Heart right ventricle (tissue), 16 donors: ENCODE measurements around the gene MVB12B. TPM values are rescaled to one million over a fixed set of nuclear protein-coding genes. Genes with fewer than 3 reads are reported as not detected.

Experiments used
- ATAC-seq, 8 donors: fragments of 200-7000 bp; cut with Tn5 transposase; one replicate each; pipeline ENCODE4 v1.9.1; 2020; ENCODE audit warnings: mild to moderate bottlenecking in 8 of 8, moderate library complexity in 8 of 8, moderate number of reproducible peaks in 1 of 8
- DNase-seq, 2 donors: peaks; one replicate each; pipeline ENCODE4 v3.0.0-alpha.2; 2020
- H3K27ac ChIP-seq, 10 donors: fragments of 200-600 bp; sonication (generic) in 2 of 10; one replicate each; pipeline versions ENCODE4 v1.5.0 to v1.8.0; 2020 to 2022; ENCODE audit warnings: mild to moderate bottlenecking in 3 of 10
- H3K27me3 ChIP-seq, 7 donors: fragments of 200-600 bp; one replicate each; pipeline ENCODE4 v1.8.0; 2021 to 2022; ENCODE audit warnings: mild to moderate bottlenecking in 2 of 7
- H3K36me3 ChIP-seq, 9 donors: fragments of 200-600 bp; sonication (generic) in 1 of 9; one replicate each; pipeline versions ENCODE4 v1.5.0 to v1.8.0; 2020 to 2022; ENCODE audit warnings: mild to moderate bottlenecking in 2 of 9
- H3K4me1 ChIP-seq, 9 donors: fragments of 200-600 bp; sonication (generic) in 1 of 9; one replicate each; pipeline versions ENCODE4 v1.5.0 to v1.8.0; 2020 to 2022; ENCODE audit warnings: mild to moderate bottlenecking in 4 of 9
- H3K4me3 ChIP-seq, 10 donors: fragments of 200-600 bp; sonication (generic) in 2 of 10; one replicate each; pipeline versions ENCODE4 v1.5.0 to v1.8.0; 2020 to 2022; ENCODE audit warnings: mild to moderate bottlenecking in 7 of 10, moderate library complexity in 2 of 10
- H3K9me3 ChIP-seq, 11 donors: fragments of 200-600 bp in 10 of 11; sonication (generic) in 2 of 11; one replicate each; pipeline versions ENCODE4 v1.5.0 to v1.8.0; 2013 to 2022; ENCODE audit warnings: mild to moderate bottlenecking in 2 of 11, control low read depth in 1 of 11, moderate library complexity in 1 of 11
- WGBS, 2 donors: extraction: QIAGEN DNeasy Blood & Tissue Kit; methylation state at CpG; one replicate each; pipeline ENCODE4 v1.1.7; 2013; ENCODE audit warnings: inconsistent platforms in 1 of 2; 5-methylcytosine and 5-hydroxymethylcytosine counted together
- intact Hi-C, 10 donors: fragments of 100-400 bp; cut with DNase I; formaldehyde crosslinking; loops; one replicate each; pipeline versions ENCODE4 v1.11.1 to v1.14.2; 2022
- polyA plus RNA-seq, 2 donors: library from polyadenylated mRNA; stranded (reverse); fragments of 200-250 nt; gene quantifications; one replicate each; pipeline ENCODE4 v1.2.3, GENCODE V29; 2013
- total RNA-seq, 10 donors: library from RNA; stranded (reverse); fragmentation: NEBNext Ultra II Directional in 3 of 10; extraction: Animal tissue kit (Norgen Biotek cat#: 25700) in 3 of 10; gene quantifications; one replicate each; pipeline versions ENCODE4 v1.2.1 to v1.2.4, GENCODE V29; 2021 to 2023
- TF ChIP-seq, protein P1 (sequence below), 9 donors: fragments of 200-600 bp; sonication (generic) in 2 of 9; IDR thresholded peaks; one replicate each; pipeline versions ENCODE4 v1.5.0 to v1.8.0; 2021 to 2022; ENCODE audit warnings: antibody characterized with exemption in 9 of 9, mild to moderate bottlenecking in 5 of 9, moderate library complexity in 1 of 9
- donor health status: Arrhythmogenic right ventricular cardiomyopathy.
- donor health status: ischemic (EF 13 %, LVEDD 7.1; RV severe dilation, severe dysfunction).
- donor health status: healthy with polysubstance abuse.
- donor health status: DM: no; HTN: yes; CAD: no.
- donor health status: DM: no; HTN: no; CAD: no.
- donor health status: ischemic (EF 25% LVEDD 6.9; RV normal size, moderate dysfunction).
- donor health status: ischemic (EF 25% LVEDD 5.7; RV mildly dilated, moderate dysfunction).
- donor health status: healthy.
- donor health status: DM: yes; HTN: yes; CAD: no.
- donor health status: Ischemic cardiomyopathy.
- donor health status: ischemic (EF 35%, LVEDD 5.7; RV mildly dilated, moderate dysfunction).
- donor health status: nonischemic (EF 11% LVEDD 7.7; RV severe dilation, severe dysfunction).
- donor health status: DM: yes; HTN: yes; CAD: no.
- donor health status: PGD.
- donor health status: ischemic (EF 29% LVEDD 5.4; RV normal size, mild dysfunction).
- donor health status: nonischemic (EF 23%, LVEDD 6.1; RV moderate dilation, normal function).

The MVB12B gene
- total and polyA plus RNA-seq, 12 donors = 2.8 to 16.5 (median 10.6) TPM

DNA sequence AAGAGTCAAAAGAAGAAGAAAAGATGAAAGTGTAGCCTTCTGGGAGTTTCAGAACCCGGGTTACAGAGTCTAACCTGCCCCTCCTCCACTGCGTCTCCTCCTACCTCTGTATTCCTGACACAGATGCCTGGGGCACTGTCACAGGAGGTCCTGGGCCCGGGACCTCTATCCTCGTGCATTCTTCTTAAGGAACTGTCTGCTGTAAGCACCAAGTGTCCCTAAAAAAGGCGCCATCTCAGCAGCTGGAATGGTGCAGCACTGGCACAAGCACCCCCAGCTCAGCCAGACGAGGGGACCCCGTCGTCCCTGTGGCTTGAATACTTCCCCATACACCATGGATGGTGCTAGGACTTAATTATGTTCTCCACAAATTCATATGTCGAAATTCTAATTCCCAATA lies 35.8 kb upstream of the MVB12B start:
- peaks cover 0 to 14% (median 0%) of the 10 kb centered on the region in 11 donors for H3K9me3 ChIP-seq
- H3K27ac ChIP-seq = no peak overlapping the region
- ATAC-seq = no peak
- TF ChIP-seq, protein P1, sequence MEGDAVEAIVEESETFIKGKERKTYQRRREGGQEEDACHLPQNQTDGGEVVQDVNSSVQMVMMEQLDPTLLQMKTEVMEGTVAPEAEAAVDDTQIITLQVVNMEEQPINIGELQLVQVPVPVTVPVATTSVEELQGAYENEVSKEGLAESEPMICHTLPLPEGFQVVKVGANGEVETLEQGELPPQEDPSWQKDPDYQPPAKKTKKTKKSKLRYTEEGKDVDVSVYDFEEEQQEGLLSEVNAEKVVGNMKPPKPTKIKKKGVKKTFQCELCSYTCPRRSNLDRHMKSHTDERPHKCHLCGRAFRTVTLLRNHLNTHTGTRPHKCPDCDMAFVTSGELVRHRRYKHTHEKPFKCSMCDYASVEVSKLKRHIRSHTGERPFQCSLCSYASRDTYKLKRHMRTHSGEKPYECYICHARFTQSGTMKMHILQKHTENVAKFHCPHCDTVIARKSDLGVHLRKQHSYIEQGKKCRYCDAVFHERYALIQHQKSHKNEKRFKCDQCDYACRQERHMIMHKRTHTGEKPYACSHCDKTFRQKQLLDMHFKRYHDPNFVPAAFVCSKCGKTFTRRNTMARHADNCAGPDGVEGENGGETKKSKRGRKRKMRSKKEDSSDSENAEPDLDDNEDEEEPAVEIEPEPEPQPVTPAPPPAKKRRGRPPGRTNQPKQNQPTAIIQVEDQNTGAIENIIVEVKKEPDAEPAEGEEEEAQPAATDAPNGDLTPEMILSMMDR (IDR thresholded peaks at IDR 0.05) = no peak
- WGBS, 2 donors = 75% methylated on average over 9 of the region's 9 CpGs
- no peaks in the 10 kb centered on the region for H3K4me1 ChIP-seq
- intact Hi-C loops = loop anchor here in 2 of 10 donors (5.0 to 10.0 kb wide), 2 partner anchors 179 to 274 kb away; no protein-coding TSS in a partner anchor
- H3K36me3 ChIP-seq = no peaks in the 10 kb centered on the region
- no peak overlapping the region for H3K4me3 ChIP-seq
- no peak for DNase-seq
- peaks cover 0 to 23% (median 4%) of the 10 kb centered on the region in 7 donors for H3K27me3 ChIP-seq

DNA sequence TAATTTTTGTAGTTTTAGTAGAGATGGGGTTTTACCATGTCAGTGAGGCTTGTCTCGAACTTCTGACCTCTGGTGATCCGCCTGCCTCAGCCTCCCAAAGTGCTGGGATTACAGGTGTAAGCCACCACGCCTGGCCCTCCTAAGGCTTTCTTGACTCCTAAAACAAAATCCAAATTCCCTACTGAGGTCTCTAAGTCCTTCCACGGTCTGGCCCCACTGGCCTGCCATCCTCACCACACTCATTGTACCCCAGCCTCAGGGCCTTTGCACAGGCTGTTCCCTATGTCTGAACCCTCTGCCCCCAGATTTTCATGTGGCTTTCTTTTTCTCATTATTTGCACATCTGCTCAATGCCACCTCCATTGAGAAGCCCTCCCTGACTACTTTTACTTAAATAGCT lies 34.7 kb upstream of the MVB12B start:
- TF ChIP-seq, protein P1 (IDR thresholded peaks at IDR 0.05) = no peak
- H3K36me3 ChIP-seq = no peaks in the 10 kb centered on the region
- intact Hi-C loops = loop anchor here in 2 of 10 donors (5.0 to 10.0 kb wide), 2 partner anchors 180 to 273 kb away; no protein-coding TSS in a partner anchor

DNA sequence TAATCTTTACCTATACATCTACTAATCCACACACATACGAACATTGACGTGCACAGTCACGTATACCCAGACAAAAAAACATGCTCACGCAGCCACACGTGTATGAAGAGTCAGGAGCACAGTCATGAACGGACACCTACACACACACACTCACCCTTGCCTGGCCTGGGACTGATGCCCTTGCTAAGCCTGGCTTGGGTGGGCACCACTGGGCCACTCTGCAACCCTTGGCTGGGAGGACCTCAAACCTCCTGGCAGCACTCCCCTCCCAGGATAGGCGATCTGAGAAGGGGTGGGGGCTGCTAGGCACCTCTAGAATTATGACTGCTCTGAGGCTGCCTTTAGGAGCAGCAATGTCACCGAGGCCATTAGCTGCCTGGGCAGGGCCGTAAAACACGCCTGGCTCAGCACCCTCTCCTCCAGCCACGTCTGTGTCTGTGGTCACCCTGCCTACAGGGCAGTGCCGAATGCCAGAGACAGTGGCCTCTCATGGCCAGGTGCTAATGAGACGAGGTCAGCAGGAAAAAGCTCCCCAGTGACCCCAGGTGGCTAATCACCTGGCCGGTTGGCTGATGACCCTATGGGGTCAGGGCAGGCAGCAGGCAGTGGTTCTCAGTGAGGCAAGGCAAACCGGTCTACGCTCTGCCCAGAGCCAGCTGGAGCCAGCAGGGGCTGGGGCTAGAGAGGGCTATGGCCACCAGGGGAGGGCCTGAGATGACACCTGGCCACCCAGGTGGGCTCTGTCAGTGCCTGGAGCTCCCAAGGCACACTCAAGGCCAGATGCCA lies 33.7 kb upstream of the MVB12B start:
- ATAC-seq (no peak), DNase-seq (no peak)
- Histone ChIP-seq H3K4me3 (no peak overlapping the region), H3K4me1 (no peaks in the 10 kb centered on the region), H3K9me3 (no peaks in the 10 kb centered on the region), H3K27ac (no peak overlapping the region), H3K27me3 (peaks cover 0 to 23% (median 0%) of the 10 kb centered on the region in 7 donors), H3K36me3 (no peaks in the 10 kb centered on the region)
- TF ChIP-seq, protein P1 (IDR thresholded peaks at IDR 0.05) = no peak
- intact Hi-C loops = loop anchor here in 2 of 10 donors (5.0 to 10.0 kb wide), 2 partner anchors 181 to 272 kb away; no protein-coding TSS in a partner anchor
- 86 to 88% methylated on average over 16 of the region's 16 CpGs for WGBS, 2 donors

More for the DNA sequence above, 34.7 kb upstream of the MVB12B start:
- H3K9me3 ChIP-seq = peaks cover 0 to 4% (median 0%) of the 10 kb centered on the region in 11 donors
- peaks cover 0 to 26% (median 4%) of the 10 kb centered on the region in 7 donors for H3K27me3 ChIP-seq
- H3K4me3 ChIP-seq = no peak overlapping the region
- no peaks in the 10 kb centered on the region for H3K4me1 ChIP-seq
- no peak for ATAC-seq
- 89 to 93% methylated on average over 4 of the region's 4 CpGs for WGBS, 2 donors
- no peak for DNase-seq
- H3K27ac ChIP-seq = no peak overlapping the region

DNA sequence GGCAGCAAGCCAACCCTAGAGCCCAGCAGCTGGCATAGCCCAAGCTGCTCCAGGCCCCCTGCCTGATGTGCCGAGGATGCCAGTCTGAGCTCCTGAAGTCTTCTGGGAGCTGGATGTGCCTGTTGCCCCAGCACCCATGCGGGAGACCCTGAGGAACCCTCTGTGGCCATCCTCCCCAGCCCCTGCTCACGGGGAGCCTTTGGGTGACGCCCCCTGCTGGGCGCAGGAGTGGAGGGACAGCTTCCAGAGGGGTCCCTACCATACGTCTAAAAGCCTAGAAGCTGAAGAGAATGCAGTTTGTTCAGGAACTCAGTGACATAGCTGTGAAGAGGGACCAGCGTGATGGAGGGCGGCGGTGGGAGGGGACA lies 33.1 kb upstream of the MVB12B start:
- TF ChIP-seq, protein P1 (IDR thresholded peaks at IDR 0.05) = peak in 2 of 9 donors; percentile 14 to 18
- Histone ChIP-seq H3K4me3 (no peak overlapping the region), H3K4me1 (no peaks in the 10 kb centered on the region), H3K36me3 (no peaks in the 10 kb centered on the region), H3K9me3 (no peaks in the 10 kb centered on the region), H3K27ac (no peak overlapping the region), H3K27me3 (peaks cover 0 to 23% (median 0%) of the 10 kb centered on the region in 7 donors)
- DNase-seq (no peak), ATAC-seq (peak in 1 of 8 donors; percentile 14)
- intact Hi-C loops = loop anchor here in 2 of 10 donors (5.0 to 10.0 kb wide), 2 partner anchors 181 to 271 kb away; no protein-coding TSS in a partner anchor
- WGBS, 2 donors = 68 to 72% methylated on average over 9 of the region's 9 CpGs
